ENCODE data around the gene MAST2. TPM values are rescaled to one million over a fixed set of nuclear protein-coding genes. Genes with fewer than 3 reads are reported as not detected.
"Not testable (repeated sequence)": the region's sequence is repeated elsewhere in the genome, so short reads cannot be mapped to it uniquely, and the experiment has no call there.

MAST2 gene
- total RNA-seq, 1 donor = 24.2 TPM

DNA sequence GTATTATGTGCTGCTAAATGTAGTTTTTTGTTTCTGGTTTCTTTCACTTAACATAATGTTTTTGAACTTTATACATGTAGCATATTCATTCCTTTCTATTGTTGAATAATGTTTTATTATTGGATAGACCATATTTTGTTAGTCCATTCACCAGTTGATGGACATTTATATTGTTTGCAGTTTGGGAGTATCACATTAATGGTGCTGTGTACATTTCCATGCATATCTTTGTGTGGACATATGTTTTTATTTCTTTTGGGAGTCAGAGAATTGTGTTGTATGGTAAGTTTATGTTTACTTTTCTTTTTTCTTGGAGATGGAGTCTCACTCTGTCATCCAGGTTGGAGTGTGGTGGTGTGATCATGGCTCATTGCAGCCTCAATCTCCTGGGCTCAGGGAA is 134.6 kb downstream of the MAST2 start:
- no peak for DNase-seq (ENCODE audit: insufficient read length, low spot score, missing footprints)
- Histone ChIP-seq H3K27me3 (ENCODE audit: insufficient read depth, low read length) (no peaks in the 10 kb centered on the region), H2AFZ (ENCODE audit: low read length) (no peak overlapping the region), H3K4me3 (ENCODE audit: insufficient read depth, low read length) (no peak overlapping the region), H3K4me2 (ENCODE audit: insufficient read depth, low read length) (no peak overlapping the region), H3K27ac (ENCODE audit: low read depth, low read length) (no peak overlapping the region), H3K36me3 (ENCODE audit: insufficient read depth, low read length) (no peaks in the 10 kb centered on the region), H4K20me1 (ENCODE audit: insufficient read depth, low read length) (no peaks in the 10 kb centered on the region), H3K79me2 (ENCODE audit: insufficient read depth, low read length) (peaks cover 38% of the 10 kb centered on the region), H3K9me3 (ENCODE audit: low read depth, low read length) (no peaks in the 10 kb centered on the region), H3K4me1 (ENCODE audit: insufficient read depth, low read length) (no peaks in the 10 kb centered on the region)
- TF ChIP-seq, protein P1, sequence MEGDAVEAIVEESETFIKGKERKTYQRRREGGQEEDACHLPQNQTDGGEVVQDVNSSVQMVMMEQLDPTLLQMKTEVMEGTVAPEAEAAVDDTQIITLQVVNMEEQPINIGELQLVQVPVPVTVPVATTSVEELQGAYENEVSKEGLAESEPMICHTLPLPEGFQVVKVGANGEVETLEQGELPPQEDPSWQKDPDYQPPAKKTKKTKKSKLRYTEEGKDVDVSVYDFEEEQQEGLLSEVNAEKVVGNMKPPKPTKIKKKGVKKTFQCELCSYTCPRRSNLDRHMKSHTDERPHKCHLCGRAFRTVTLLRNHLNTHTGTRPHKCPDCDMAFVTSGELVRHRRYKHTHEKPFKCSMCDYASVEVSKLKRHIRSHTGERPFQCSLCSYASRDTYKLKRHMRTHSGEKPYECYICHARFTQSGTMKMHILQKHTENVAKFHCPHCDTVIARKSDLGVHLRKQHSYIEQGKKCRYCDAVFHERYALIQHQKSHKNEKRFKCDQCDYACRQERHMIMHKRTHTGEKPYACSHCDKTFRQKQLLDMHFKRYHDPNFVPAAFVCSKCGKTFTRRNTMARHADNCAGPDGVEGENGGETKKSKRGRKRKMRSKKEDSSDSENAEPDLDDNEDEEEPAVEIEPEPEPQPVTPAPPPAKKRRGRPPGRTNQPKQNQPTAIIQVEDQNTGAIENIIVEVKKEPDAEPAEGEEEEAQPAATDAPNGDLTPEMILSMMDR (IDR thresholded peaks at IDR 0.05; ENCODE audit: extremely low read depth, low read depth, low read length) = no peak

DNA sequence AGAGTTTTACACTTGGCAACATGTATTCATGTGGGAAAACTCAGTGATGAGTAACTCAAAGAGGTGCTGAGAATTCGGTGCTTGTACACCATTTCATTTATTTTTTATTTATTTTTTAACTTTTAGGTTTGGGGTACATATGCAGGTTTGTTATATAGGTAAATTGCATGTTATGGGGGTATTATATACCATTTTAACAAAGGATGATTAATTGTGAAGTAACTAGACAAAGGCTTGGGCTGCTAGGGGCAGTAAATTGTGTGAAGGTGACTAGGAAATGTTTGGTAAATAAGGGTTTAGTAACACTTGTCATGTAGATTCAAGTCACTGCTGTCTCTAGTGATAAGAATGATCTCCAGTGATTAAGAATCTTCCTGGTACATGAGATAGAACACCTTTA is 139.0 kb downstream of the MAST2 start:
- no peak for DNase-seq (ENCODE audit: insufficient read length, low spot score, missing footprints)
- H3K9me3 ChIP-seq (ENCODE audit: low read depth, low read length) = no peaks in the 10 kb centered on the region
- H4K20me1 ChIP-seq (ENCODE audit: insufficient read depth, low read length) = peaks cover 2% of the 10 kb centered on the region
- no peaks in the 10 kb centered on the region for H3K36me3 ChIP-seq (ENCODE audit: insufficient read depth, low read length)
- H3K27me3 ChIP-seq (ENCODE audit: insufficient read depth, low read length) = no peaks in the 10 kb centered on the region
- no peak overlapping the region for H3K4me3 ChIP-seq (ENCODE audit: insufficient read depth, low read length)
- peaks cover 36% of the 10 kb centered on the region for H3K79me2 ChIP-seq (ENCODE audit: insufficient read depth, low read length)
- no peak overlapping the region for H3K27ac ChIP-seq (ENCODE audit: low read depth, low read length)
- no peak overlapping the region for H3K4me2 ChIP-seq (ENCODE audit: insufficient read depth, low read length)
- H2AFZ ChIP-seq (ENCODE audit: low read length) = no peak overlapping the region
- H3K4me1 ChIP-seq (ENCODE audit: insufficient read depth, low read length) = peaks cover 4% of the 10 kb centered on the region
- TF ChIP-seq, protein P1 (IDR thresholded peaks at IDR 0.05; ENCODE audit: extremely low read depth, low read depth, low read length) = no peak

- peaks cover 4% of the 10 kb centered on the region for H3K4me1 ChIP-seq (ENCODE audit: insufficient read depth, low read length)
- no peak overlapping the region for H2AFZ ChIP-seq (ENCODE audit: low read length)
- H3K79me2 ChIP-seq (ENCODE audit: insufficient read depth, low read length) = peaks cover 33% of the 10 kb centered on the region
- no peaks in the 10 kb centered on the region for H3K9me3 ChIP-seq (ENCODE audit: low read depth, low read length)
- H3K4me3 ChIP-seq (ENCODE audit: insufficient read depth, low read length) = no peak overlapping the region
- no peaks in the 10 kb centered on the region for H3K36me3 ChIP-seq (ENCODE audit: insufficient read depth, low read length)
- H4K20me1 ChIP-seq (ENCODE audit: insufficient read depth, low read length) = peaks cover 2% of the 10 kb centered on the region
- no peak overlapping the region for H3K27ac ChIP-seq (ENCODE audit: low read depth, low read length)
- no peak overlapping the region for H3K4me2 ChIP-seq (ENCODE audit: insufficient read depth, low read length)
- H3K27me3 ChIP-seq (ENCODE audit: insufficient read depth, low read length) = no peaks in the 10 kb centered on the region
- no peak for DNase-seq (ENCODE audit: insufficient read length, low spot score, missing footprints)
- TF ChIP-seq, protein P1 (IDR thresholded peaks at IDR 0.05; ENCODE audit: extremely low read depth, low read depth, low read length) = no peak
Measured at GRCh38 chr1:45943185-45943584, 139.8 kb downstream of the MAST2 start.

- no peak for DNase-seq (ENCODE audit: insufficient read length, low spot score, missing footprints)
- no peak overlapping the region for H3K27ac ChIP-seq (ENCODE audit: low read depth, low read length)
- no peaks in the 10 kb centered on the region for H3K36me3 ChIP-seq (ENCODE audit: insufficient read depth, low read length)
- H2AFZ ChIP-seq (ENCODE audit: low read length) = no peak overlapping the region
- TF ChIP-seq, protein P1 (IDR thresholded peaks at IDR 0.05; ENCODE audit: extremely low read depth, low read depth, low read length) = no peak
- H3K4me1 ChIP-seq (ENCODE audit: insufficient read depth, low read length) = peaks cover 4% of the 10 kb centered on the region
- no peaks in the 10 kb centered on the region for H3K9me3 ChIP-seq (ENCODE audit: low read depth, low read length)
- no peak overlapping the region for H3K4me3 ChIP-seq (ENCODE audit: insufficient read depth, low read length)
- peaks cover 27% of the 10 kb centered on the region for H3K79me2 ChIP-seq (ENCODE audit: insufficient read depth, low read length)
- no peaks in the 10 kb centered on the region for H3K27me3 ChIP-seq (ENCODE audit: insufficient read depth, low read length)
- no peak overlapping the region for H3K4me2 ChIP-seq (ENCODE audit: insufficient read depth, low read length)
- H4K20me1 ChIP-seq (ENCODE audit: insufficient read depth, low read length) = peaks cover 2% of the 10 kb centered on the region
Measured at GRCh38 chr1:45945426-45945825, 142.0 kb downstream of the MAST2 start.

- peaks cover 18% of the 10 kb centered on the region for H3K79me2 ChIP-seq (ENCODE audit: insufficient read depth, low read length)
- H3K4me2 ChIP-seq (ENCODE audit: insufficient read depth, low read length); H2AFZ ChIP-seq (ENCODE audit: low read length); H3K4me3 ChIP-seq (ENCODE audit: insufficient read depth, low read length); DNase-seq (ENCODE audit: insufficient read length, low spot score, missing footprints); H3K27me3 ChIP-seq (ENCODE audit: insufficient read depth, low read length); H4K20me1 ChIP-seq (ENCODE audit: insufficient read depth, low read length); H3K9me3 ChIP-seq (ENCODE audit: low read depth, low read length); H3K27ac ChIP-seq (ENCODE audit: low read depth, low read length); H3K36me3 ChIP-seq (ENCODE audit: insufficient read depth, low read length): not testable (repeated sequence)
- H3K4me1 ChIP-seq (ENCODE audit: insufficient read depth, low read length) = peaks cover 17% of the 10 kb centered on the region
Measured at GRCh38 chr1:45949462-45949861, 146.1 kb downstream of the MAST2 start.
